ENCODE results near the gene AP3S1. TPM values are rescaled to one million over a fixed set of nuclear protein-coding genes. Genes with fewer than 3 reads are reported as not detected.
A peak's percentile ranks its signal among the peaks of the same experiment; 100 is the strongest.

AP3S1 gene
- total and polyA plus RNA-seq, 2 of the 13 experiments (the other 11 are each of a cell fraction or from before 2014, with no cell fraction given), result 50.5 to 85.9 TPM

DNA sequence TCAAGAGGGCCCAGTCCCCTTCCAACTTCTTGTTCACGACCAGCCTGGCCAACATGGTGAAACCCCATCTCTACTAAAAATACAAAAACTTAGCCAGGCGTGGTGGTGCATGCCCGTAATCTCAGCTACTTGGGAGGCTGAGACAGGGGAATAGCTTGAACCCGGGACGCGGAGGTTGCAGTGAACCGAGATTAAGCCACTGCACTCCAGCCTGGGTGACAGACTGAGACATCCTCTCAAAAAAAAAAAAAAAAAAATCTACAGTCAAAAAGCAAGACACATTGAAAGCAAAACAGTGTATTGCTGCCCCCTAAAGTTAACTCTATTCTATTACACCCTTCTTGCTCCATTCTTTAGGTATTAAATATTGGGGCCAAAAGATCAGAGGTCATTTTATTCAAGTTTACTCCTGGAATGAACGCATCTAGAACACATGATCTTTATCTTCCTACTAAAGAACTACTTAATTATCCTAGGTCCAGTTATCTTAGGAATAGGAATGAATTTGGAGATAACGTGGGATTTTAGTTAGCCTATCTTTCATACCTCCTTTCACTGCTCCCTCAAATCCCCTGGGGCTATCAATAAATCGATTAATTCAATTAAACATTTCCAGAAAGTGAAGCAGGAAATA, 2.7 kb upstream of the AP3S1 start (continued):
- TF ChIP-seq, protein P1, sequence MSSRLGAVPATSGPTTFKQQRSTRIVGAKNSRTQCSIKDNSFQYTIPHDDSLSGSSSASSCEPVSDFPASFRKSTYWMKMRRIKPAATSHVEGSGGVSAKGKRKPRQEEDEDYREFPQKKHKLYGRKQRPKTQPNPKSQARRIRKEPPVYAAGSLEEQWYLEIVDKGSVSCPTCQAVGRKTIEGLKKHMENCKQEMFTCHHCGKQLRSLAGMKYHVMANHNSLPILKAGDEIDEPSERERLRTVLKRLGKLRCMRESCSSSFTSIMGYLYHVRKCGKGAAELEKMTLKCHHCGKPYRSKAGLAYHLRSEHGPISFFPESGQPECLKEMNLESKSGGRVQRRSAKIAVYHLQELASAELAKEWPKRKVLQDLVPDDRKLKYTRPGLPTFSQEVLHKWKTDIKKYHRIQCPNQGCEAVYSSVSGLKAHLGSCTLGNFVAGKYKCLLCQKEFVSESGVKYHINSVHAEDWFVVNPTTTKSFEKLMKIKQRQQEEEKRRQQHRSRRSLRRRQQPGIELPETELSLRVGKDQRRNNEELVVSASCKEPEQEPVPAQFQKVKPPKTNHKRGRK (CRISPR knock-in tag; IDR thresholded peaks at IDR 0.05), result no peak
- TF ChIP-seq TCF7L2 (IDR thresholded peaks at IDR 0.05; ENCODE audit: low read depth, low read length) (no peak), ZEB1 (IDR thresholded peaks at IDR 0.05; ENCODE audit: insufficient replicate concordance, low read depth) (no peak), SP140L (CRISPR knock-in tag; IDR thresholded peaks at IDR 0.05; ENCODE audit: borderline replicate concordance) (no peak), ZNF616 (CRISPR knock-in tag; IDR thresholded peaks at IDR 0.05; ENCODE audit: low read depth) (no peak), SMC3 (IDR thresholded peaks at IDR 0.05; ENCODE audit: low read length) (peak; percentile 17), ZNF432 (CRISPR knock-in tag; IDR thresholded peaks at IDR 0.05; ENCODE audit: borderline replicate concordance) (no peak), RORA (CRISPR knock-in tag; IDR thresholded peaks at IDR 0.05) (no peak), NCOR1 (IDR thresholded peaks at IDR 0.05; ENCODE audit: borderline replicate concordance, low read length) (no peak), ZNF572 (CRISPR knock-in tag; IDR thresholded peaks at IDR 0.05) (no peak), FOXP1 (IDR thresholded peaks at IDR 0.05) (no peak), FOXP1 (CRISPR knock-in tag; IDR thresholded peaks at IDR 0.05) (no peak), SIN3A (IDR thresholded peaks at IDR 0.05; ENCODE audit: borderline replicate concordance, low read depth, low read length) (no peak), ZNF343 (CRISPR knock-in tag; IDR thresholded peaks at IDR 0.05) (no peak), GABPB1 (CRISPR knock-in tag; IDR thresholded peaks at IDR 0.05) (no peak), ZNF766 (CRISPR knock-in tag; IDR thresholded peaks at IDR 0.05; ENCODE audit: borderline replicate concordance) (no peak), ZNF792 (CRISPR knock-in tag; IDR thresholded peaks at IDR 0.05) (no peak), ARNT2 (CRISPR knock-in tag; IDR thresholded peaks at IDR 0.05; ENCODE audit: low read depth) (no peak), RFX3 (CRISPR knock-in tag; IDR thresholded peaks at IDR 0.05) (no peak), LCORL (IDR thresholded peaks at IDR 0.05) (no peak), LCORL (CRISPR knock-in tag; IDR thresholded peaks at IDR 0.05) (no peak), ZNF30 (CRISPR knock-in tag; IDR thresholded peaks at IDR 0.05) (no peak)
- TF ChIP-seq, protein P2, sequence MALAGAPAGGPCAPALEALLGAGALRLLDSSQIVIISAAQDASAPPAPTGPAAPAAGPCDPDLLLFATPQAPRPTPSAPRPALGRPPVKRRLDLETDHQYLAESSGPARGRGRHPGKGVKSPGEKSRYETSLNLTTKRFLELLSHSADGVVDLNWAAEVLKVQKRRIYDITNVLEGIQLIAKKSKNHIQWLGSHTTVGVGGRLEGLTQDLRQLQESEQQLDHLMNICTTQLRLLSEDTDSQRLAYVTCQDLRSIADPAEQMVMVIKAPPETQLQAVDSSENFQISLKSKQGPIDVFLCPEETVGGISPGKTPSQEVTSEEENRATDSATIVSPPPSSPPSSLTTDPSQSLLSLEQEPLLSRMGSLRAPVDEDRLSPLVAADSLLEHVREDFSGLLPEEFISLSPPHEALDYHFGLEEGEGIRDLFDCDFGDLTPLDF (CRISPR knock-in tag; IDR thresholded peaks at IDR 0.05), result no peak
- TF ChIP-seq, protein P3, sequence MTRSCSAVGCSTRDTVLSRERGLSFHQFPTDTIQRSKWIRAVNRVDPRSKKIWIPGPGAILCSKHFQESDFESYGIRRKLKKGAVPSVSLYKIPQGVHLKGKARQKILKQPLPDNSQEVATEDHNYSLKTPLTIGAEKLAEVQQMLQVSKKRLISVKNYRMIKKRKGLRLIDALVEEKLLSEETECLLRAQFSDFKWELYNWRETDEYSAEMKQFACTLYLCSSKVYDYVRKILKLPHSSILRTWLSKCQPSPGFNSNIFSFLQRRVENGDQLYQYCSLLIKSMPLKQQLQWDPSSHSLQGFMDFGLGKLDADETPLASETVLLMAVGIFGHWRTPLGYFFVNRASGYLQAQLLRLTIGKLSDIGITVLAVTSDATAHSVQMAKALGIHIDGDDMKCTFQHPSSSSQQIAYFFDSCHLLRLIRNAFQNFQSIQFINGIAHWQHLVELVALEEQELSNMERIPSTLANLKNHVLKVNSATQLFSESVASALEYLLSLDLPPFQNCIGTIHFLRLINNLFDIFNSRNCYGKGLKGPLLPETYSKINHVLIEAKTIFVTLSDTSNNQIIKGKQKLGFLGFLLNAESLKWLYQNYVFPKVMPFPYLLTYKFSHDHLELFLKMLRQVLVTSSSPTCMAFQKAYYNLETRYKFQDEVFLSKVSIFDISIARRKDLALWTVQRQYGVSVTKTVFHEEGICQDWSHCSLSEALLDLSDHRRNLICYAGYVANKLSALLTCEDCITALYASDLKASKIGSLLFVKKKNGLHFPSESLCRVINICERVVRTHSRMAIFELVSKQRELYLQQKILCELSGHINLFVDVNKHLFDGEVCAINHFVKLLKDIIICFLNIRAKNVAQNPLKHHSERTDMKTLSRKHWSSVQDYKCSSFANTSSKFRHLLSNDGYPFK (CRISPR knock-in tag; IDR thresholded peaks at IDR 0.05; ENCODE audit: borderline replicate concordance), result no peak
- TF ChIP-seq, protein P4, sequence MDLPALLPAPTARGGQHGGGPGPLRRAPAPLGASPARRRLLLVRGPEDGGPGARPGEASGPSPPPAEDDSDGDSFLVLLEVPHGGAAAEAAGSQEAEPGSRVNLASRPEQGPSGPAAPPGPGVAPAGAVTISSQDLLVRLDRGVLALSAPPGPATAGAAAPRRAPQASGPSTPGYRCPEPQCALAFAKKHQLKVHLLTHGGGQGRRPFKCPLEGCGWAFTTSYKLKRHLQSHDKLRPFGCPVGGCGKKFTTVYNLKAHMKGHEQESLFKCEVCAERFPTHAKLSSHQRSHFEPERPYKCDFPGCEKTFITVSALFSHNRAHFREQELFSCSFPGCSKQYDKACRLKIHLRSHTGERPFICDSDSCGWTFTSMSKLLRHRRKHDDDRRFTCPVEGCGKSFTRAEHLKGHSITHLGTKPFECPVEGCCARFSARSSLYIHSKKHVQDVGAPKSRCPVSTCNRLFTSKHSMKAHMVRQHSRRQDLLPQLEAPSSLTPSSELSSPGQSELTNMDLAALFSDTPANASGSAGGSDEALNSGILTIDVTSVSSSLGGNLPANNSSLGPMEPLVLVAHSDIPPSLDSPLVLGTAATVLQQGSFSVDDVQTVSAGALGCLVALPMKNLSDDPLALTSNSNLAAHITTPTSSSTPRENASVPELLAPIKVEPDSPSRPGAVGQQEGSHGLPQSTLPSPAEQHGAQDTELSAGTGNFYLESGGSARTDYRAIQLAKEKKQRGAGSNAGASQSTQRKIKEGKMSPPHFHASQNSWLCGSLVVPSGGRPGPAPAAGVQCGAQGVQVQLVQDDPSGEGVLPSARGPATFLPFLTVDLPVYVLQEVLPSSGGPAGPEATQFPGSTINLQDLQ (CRISPR knock-in tag; IDR thresholded peaks at IDR 0.05), result no peak

Data from HepG2 (cell line).